Mesendoderm (in vitro differentiated cells): ENCODE measurements around the gene GON7.

Experiments
- DNase-seq: peaks from one replicate; pipeline ENCODE4 v3.0.0; 2013
- H2AK5ac ChIP-seq: 2 replicates; pipeline ENCODE4 v1.6.1; 2013; ENCODE audit warnings: low read length, inconsistent platforms
- H2BK120ac ChIP-seq: 2 replicates; pipeline ENCODE4 v1.6.1; 2013; ENCODE audit warnings: low read depth, mild to moderate bottlenecking, low read length, moderate library complexity, mixed read lengths
- H2BK15ac ChIP-seq: replicated peaks from 2 replicates; pipeline ENCODE4 v1.6.1; 2013; ENCODE audit warnings: low read depth, mild to moderate bottlenecking, moderate library complexity
- H2BK5ac ChIP-seq: 2 replicates; pipeline ENCODE4 v1.6.1; 2013; ENCODE audit warnings: low read length, inconsistent platforms
- H3K18ac ChIP-seq: 2 replicates; pipeline ENCODE4 v1.6.1; 2013; ENCODE audit warnings: mild to moderate bottlenecking, low read length, mixed read lengths
- H3K23ac ChIP-seq: one replicate; pipeline ENCODE4 v1.6.1; 2013; ENCODE audit warnings: low read length
- H3K27ac ChIP-seq: 2 replicates; pipeline ENCODE4 v1.5.1; 2013; ENCODE audit warnings: low read depth, mild to moderate bottlenecking, inconsistent platforms, low read length, moderate library complexity
- H3K27me3 ChIP-seq: 2 replicates; pipeline ENCODE4 v1.6.1; 2013; ENCODE audit warnings: low read length, control low read depth, mild to moderate bottlenecking, inconsistent platforms; ENCODE audit not compliant: insufficient read depth, poor library complexity
- H3K36me3 ChIP-seq: 2 replicates; pipeline ENCODE4 v1.6.1; 2013; ENCODE audit warnings: low read length, inconsistent platforms; ENCODE audit not compliant: control insufficient read depth, insufficient read depth
- H3K4ac ChIP-seq: one replicate; pipeline ENCODE4 v1.6.1; 2013; ENCODE audit warnings: low read depth, mild to moderate bottlenecking, low read length, moderate library complexity
- H3K4me1 ChIP-seq: 2 replicates; pipeline ENCODE4 v1.6.1; 2013; ENCODE audit warnings: low read depth, low read length, inconsistent platforms; ENCODE audit not compliant: control insufficient read depth
- H3K4me2 ChIP-seq: 2 replicates; pipeline ENCODE4 v1.6.1; 2013; ENCODE audit warnings: low read length
- H3K4me3 ChIP-seq: 2 replicates; pipeline ENCODE4 v1.5.1; 2013; ENCODE audit warnings: mild to moderate bottlenecking, low read length
- H3K56ac ChIP-seq: one replicate; pipeline ENCODE4 v1.6.1; 2013; ENCODE audit warnings: low read length
- H3K79me1 ChIP-seq: 2 replicates; pipeline ENCODE4 v1.6.1; 2013; ENCODE audit warnings: low read length, inconsistent platforms
- H3K79me2 ChIP-seq: 2 replicates; pipeline ENCODE4 v1.6.1; 2013; ENCODE audit warnings: mild to moderate bottlenecking, low read length; ENCODE audit not compliant: control insufficient read depth, insufficient read depth
- H3K9ac ChIP-seq: 2 replicates; pipeline ENCODE4 v1.6.1; 2013; ENCODE audit warnings: low read length, inconsistent platforms
- H4K5ac ChIP-seq: one replicate; pipeline ENCODE4 v1.6.1; 2013; ENCODE audit warnings: low read length
- H4K8ac ChIP-seq: one replicate; pipeline ENCODE4 v1.6.1; 2013; ENCODE audit warnings: low read depth, mild to moderate bottlenecking, control low read depth, low read length, moderate library complexity
- WGBS: extraction: QIAGEN DNeasy Blood & Tissue Kit; methylation state at CpG from one replicate; pipeline ENCODE4 v1.1.7; 2013; ENCODE audit warnings: low lambda C conversion rate, missing lambda C conversion rate; ENCODE audit not compliant: insufficient coverage; ENCODE audit errors: extremely low coverage; 5-methylcytosine and 5-hydroxymethylcytosine counted together

The GON7 gene

GRCh38 chr14:93212432-93212831 lies 5.6 kb upstream of the GON7 start:
- H2BK15ac ChIP-seq: no peak overlapping the region
- H3K79me1 ChIP-seq: peaks cover 2% of the 10 kb centered on the region
- DNase-seq: no peak
- no peak overlapping the region for H3K4me2 ChIP-seq
- H3K4me1 ChIP-seq: no peaks in the 10 kb centered on the region
- H4K5ac ChIP-seq: no peak overlapping the region
- H2BK5ac ChIP-seq: no peak overlapping the region
- no peak overlapping the region for H3K9ac ChIP-seq
- H3K23ac ChIP-seq: no peak overlapping the region
- H4K8ac ChIP-seq: no peak overlapping the region
- no peaks in the 10 kb centered on the region for H3K27me3 ChIP-seq
- WGBS: no CpG with 5 or more reads among the region's 3 CpGs
- H3K18ac ChIP-seq: no peak overlapping the region
- H3K56ac ChIP-seq: no peak overlapping the region
- no peak overlapping the region for H3K4ac ChIP-seq
- peaks cover 2% of the 10 kb centered on the region for H3K79me2 ChIP-seq
- no peak overlapping the region for H2BK120ac ChIP-seq
- no peak overlapping the region for H3K27ac ChIP-seq
- H2AK5ac ChIP-seq: no peak overlapping the region
- H3K4me3 ChIP-seq: no peak overlapping the region
- no peaks in the 10 kb centered on the region for H3K36me3 ChIP-seq

GRCh38 chr14:93207468-93208308 lies 823 bp upstream of the GON7 start:
- no peak overlapping the region for H3K4ac ChIP-seq
- no peaks in the 10 kb centered on the region for H3K27me3 ChIP-seq
- H4K5ac ChIP-seq: no peak overlapping the region
- peaks cover 6% of the 10 kb centered on the region for H3K79me1 ChIP-seq
- H3K23ac ChIP-seq: peak overlapping the region; percentile 9
- H2BK120ac ChIP-seq: no peak overlapping the region
- H2AK5ac ChIP-seq: no peak overlapping the region
- H3K4me2 ChIP-seq: peak overlapping the region; percentile 60
- H3K36me3 ChIP-seq: no peaks in the 10 kb centered on the region
- H3K56ac ChIP-seq: peak overlapping the region; percentile 97
- H3K18ac ChIP-seq: peak overlapping the region; percentile 56
- peak; percentile 70 for DNase-seq
- peak overlapping the region; percentile 64 for H3K27ac ChIP-seq
- H4K8ac ChIP-seq: no peak overlapping the region
- H2BK15ac ChIP-seq: no peak overlapping the region
- H3K9ac ChIP-seq: peak overlapping the region; percentile 90
- peak overlapping the region; percentile 91 for H3K4me3 ChIP-seq
- no CpG with 5 or more reads among the region's 23 CpGs for WGBS
- H3K79me2 ChIP-seq: peaks cover 5% of the 10 kb centered on the region
- H2BK5ac ChIP-seq: no peak overlapping the region
- no peaks in the 10 kb centered on the region for H3K4me1 ChIP-seq

DNA sequence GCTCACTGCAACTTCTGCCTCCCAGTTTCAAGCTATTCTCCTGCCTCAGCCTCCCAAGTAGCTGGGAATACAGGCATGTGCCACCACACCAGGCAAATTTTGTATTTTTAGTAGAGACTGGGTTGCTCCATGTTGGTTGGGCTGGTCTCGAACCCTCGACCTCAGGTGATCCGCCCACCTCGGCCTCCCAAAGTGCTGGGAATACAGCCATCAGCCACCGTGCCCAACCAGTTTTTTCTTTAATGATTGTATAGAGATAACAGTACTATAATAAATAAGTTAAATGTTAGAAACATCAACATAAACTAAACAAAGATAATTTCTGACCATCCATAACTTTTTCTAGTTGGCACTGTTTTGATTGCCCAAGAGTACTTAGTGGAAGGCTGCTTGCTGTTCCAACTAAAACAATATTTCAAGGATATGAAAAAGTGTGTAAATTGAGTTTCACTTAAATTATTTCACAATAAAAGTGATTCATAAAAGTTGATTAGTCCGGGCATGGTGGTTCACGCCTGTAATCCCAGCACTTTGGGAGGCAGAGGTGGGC lies 5.6 kb downstream of the GON7 start:
- WGBS: no CpG with 5 or more reads among the region's 7 CpGs
- Histone ChIP-seq H2BK15ac (no peak overlapping the region), H2AK5ac (no peak overlapping the region), H3K4me2 (no peak overlapping the region), H3K4me3 (no peak overlapping the region), H4K8ac (no peak overlapping the region), H3K27me3 (no peaks in the 10 kb centered on the region), H3K4me1 (no peaks in the 10 kb centered on the region), H3K79me1 (peaks cover 3% of the 10 kb centered on the region), H3K27ac (no peak overlapping the region), H3K56ac (no peak overlapping the region), H3K4ac (no peak overlapping the region), H3K9ac (no peak overlapping the region), H4K5ac (no peak overlapping the region), H2BK120ac (no peak overlapping the region), H3K79me2 (peaks cover 3% of the 10 kb centered on the region), H3K36me3 (no peaks in the 10 kb centered on the region), H3K23ac (no peak overlapping the region), H3K18ac (no peak overlapping the region), H2BK5ac (no peak overlapping the region)
- no peak for DNase-seq

GRCh38 chr14:93200553-93200952 lies 6.3 kb downstream of the GON7 start:
- Histone ChIP-seq H3K4me1 (no peaks in the 10 kb centered on the region), H4K5ac (no peak overlapping the region), H3K18ac (no peak overlapping the region), H4K8ac (no peak overlapping the region), H3K79me2 (peaks cover 1% of the 10 kb centered on the region), H3K9ac (no peak overlapping the region), H3K4me2 (no peak overlapping the region), H3K27ac (no peak overlapping the region), H2BK5ac (no peak overlapping the region), H2BK15ac (no peak overlapping the region), H3K56ac (no peak overlapping the region), H3K79me1 (peaks cover 2% of the 10 kb centered on the region), H3K36me3 (no peaks in the 10 kb centered on the region), H3K27me3 (no peaks in the 10 kb centered on the region), H3K23ac (no peak overlapping the region), H2AK5ac (no peak overlapping the region), H2BK120ac (no peak overlapping the region), H3K4ac (no peak overlapping the region), H3K4me3 (no peak overlapping the region)
- WGBS: no CpG with 5 or more reads among the region's 5 CpGs
- no peak for DNase-seq

DNA sequence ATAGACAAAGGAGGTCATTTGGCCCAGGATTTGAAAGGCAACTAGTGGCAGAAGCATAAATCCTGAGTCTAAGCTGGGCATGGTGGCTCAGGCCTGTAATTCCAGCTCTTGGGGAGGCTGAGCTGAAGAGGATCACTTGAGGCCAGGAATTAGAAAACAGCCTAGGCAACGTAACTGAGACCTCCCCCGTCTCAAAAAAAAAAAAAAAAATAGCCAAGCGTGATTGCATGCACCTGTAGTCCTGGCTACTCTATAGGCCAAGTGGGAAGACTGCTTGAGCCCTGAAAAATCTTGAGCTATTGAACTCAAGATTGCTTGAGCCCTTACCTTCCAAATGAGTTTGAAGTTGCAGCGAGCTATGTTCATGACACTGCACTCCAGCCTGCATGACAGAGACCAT lies 7.8 kb downstream of the GON7 start:
- WGBS: no CpG with 5 or more reads among the region's 4 CpGs
- no peak for DNase-seq
- no peak overlapping the region for H2BK5ac ChIP-seq

More for the DNA sequence above, 7.8 kb downstream of the GON7 start:
- no peaks in the 10 kb centered on the region for H3K79me1 ChIP-seq
- no peak overlapping the region for H3K27ac ChIP-seq
- no peaks in the 10 kb centered on the region for H3K27me3 ChIP-seq
- H3K4me1 ChIP-seq: no peaks in the 10 kb centered on the region
- no peaks in the 10 kb centered on the region for H3K36me3 ChIP-seq
- no peak overlapping the region for H2AK5ac ChIP-seq
- H3K18ac ChIP-seq: no peak overlapping the region
- H3K4me3 ChIP-seq: no peak overlapping the region
- H2BK120ac ChIP-seq: no peak overlapping the region
- no peak overlapping the region for H4K8ac ChIP-seq
- H3K23ac ChIP-seq: no peak overlapping the region
- H4K5ac ChIP-seq: no peak overlapping the region
- H3K4ac ChIP-seq: no peak overlapping the region
- H2BK15ac ChIP-seq: no peak overlapping the region
- H3K4me2 ChIP-seq: no peak overlapping the region
- no peak overlapping the region for H3K9ac ChIP-seq
- H3K79me2 ChIP-seq: no peaks in the 10 kb centered on the region
- no peak overlapping the region for H3K56ac ChIP-seq
